ENCODE results near the gene RAB34. TPM values are rescaled to one million over a fixed set of nuclear protein-coding genes. Genes with fewer than 3 reads are reported as not detected.

The RAB34 gene
- total RNA-seq, 3 donors from 2014 or later = 105 to 129 (median 123) TPM

DNA sequence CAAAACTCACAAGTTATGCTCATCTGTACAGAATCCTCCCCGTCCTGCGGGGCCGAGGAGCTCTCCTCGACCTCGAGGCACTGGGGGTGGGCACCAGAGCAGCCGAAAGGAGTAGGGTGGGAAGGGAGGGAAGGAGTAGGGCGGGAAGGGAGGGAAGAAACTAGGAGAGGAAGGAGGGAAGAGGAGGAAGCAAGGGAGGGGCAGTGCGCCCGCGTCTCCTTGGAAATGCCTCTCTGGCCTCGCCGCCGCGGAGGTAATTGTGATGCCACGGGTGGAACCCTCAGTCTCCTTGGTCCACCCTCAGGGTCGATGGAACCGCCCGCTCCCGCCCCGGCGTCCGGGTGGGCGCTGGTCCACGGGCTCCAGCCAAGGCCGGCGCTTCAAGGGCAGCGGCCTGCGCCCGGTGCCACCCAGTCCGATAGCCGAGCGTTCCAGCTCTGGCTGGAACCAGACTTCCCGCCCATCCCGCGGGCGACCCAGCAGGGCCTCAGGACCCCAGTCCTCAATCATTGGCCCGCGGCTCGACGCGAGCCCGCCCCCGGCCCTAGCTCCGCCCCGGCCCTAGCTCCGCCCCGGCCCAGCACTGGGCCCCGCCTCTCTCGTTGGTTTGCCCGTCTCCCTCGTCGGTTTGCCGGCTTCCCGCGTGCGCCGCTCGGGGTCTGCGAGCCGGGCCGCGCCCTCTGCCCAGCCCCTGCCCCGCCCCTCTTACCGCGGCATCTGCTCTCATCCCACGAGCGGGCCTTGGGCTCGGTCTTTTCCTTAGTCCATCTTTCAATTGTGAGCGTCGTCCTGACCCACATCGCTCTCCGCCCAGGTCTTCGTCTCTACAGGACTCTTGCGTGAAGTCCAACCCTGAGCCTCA is 6.6 kb downstream of the RAB34 start:
- H3K4me3 ChIP-seq = peak overlapping the region; percentile 61 to 77 (median 76)
- no peaks in the 10 kb centered on the region for H3K27me3 ChIP-seq
- intact Hi-C loops (cut with DNase I; ENCODE audit: low total_unique reads) = no loop called here
- peak; percentile 68 to 83 for DNase-seq (ENCODE audit: low spot score in 2 of 2)
- H3K36me3 ChIP-seq = no peaks in the 10 kb centered on the region
- H3K9me3 ChIP-seq = no peaks in the 10 kb centered on the region
- peak overlapping the region; percentile 90 to 93 for H3K27ac ChIP-seq
- peaks cover 0 to 2% of the 10 kb centered on the region in 2 donors for H3K4me1 ChIP-seq
- TF ChIP-seq POLR2A (IDR thresholded peaks at IDR 0.05) (no peak), POLR2AphosphoS5 (IDR thresholded peaks at IDR 0.05) (peak; percentile 30 to 48 (median 40))

DNA sequence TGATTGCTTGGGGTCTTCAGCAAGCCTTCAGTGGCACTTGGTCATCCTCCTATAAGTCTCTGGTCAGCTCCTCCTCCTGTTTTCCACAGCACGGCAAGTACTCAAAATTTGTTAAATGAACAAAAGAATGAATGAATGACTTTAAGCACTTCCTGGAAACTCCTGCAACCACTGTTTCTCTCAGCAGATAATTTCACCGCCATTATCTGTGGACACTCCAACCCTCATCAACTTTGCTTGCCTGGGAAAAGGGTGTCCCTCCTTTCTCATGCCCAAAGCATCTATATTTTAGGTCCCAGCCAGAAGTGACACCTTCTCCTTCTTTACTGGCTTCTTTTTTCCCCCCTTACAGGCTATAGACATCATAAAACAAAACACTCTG is 10.3 kb downstream of the RAB34 start:
- no peak for DNase-seq (ENCODE audit: low spot score in 2 of 2)
- intact Hi-C loops (cut with DNase I; ENCODE audit: low total_unique reads) = no loop called here

DNA sequence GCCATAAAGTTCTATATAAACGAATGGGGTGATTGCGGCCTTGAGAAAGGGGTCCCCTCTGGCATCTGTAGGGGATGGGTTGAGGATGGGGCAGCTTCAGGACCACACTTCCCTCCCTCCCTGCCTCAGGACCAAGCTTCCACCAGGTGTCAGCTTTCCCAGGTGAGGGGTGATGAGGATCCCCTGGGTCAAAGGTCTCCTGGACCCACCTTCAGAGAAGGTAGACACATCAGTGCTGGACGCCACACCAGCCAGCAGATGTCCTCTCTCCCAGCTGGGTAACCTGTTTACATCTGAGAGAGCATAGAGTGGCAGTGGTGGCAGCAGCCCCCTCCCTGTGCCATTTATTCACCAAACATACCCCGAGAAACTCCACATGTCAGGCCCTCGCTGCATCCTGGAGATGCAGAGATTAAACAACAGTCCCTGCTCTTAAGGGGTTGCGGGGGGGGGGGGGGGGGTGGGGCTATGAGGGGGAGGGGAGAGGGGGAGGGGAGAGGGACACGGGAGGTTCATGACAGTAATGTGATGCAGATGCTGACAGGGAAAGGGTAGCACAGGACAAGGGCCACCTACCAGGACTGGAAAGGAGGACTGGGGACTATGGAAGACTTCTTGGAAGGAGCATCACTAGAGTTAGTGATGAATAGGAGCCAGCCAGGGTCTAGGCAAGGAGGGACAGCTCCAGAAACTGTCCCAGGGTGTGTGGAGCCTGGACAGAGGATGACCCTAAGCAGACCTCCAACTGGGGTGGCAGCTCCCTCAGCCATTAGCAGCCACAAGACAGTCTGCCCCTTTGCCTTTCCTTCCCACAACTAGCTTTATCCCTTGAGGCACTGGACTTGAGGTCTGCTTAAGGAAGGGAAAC is 11.0 kb downstream of the RAB34 start:
- Histone ChIP-seq H3K27me3 (no peaks in the 10 kb centered on the region), H3K27ac (no peak overlapping the region), H3K4me3 (no peak overlapping the region), H3K4me1 (no peaks in the 10 kb centered on the region), H3K36me3 (peaks cover 6% of the 10 kb centered on the region), H3K9me3 (no peaks in the 10 kb centered on the region)
- intact Hi-C loops (cut with DNase I; ENCODE audit: low total_unique reads) = no loop called here
- TF ChIP-seq POLR2AphosphoS5 (IDR thresholded peaks at IDR 0.05) (no peak), POLR2A (IDR thresholded peaks at IDR 0.05) (no peak)
- TF ChIP-seq, protein P1, sequence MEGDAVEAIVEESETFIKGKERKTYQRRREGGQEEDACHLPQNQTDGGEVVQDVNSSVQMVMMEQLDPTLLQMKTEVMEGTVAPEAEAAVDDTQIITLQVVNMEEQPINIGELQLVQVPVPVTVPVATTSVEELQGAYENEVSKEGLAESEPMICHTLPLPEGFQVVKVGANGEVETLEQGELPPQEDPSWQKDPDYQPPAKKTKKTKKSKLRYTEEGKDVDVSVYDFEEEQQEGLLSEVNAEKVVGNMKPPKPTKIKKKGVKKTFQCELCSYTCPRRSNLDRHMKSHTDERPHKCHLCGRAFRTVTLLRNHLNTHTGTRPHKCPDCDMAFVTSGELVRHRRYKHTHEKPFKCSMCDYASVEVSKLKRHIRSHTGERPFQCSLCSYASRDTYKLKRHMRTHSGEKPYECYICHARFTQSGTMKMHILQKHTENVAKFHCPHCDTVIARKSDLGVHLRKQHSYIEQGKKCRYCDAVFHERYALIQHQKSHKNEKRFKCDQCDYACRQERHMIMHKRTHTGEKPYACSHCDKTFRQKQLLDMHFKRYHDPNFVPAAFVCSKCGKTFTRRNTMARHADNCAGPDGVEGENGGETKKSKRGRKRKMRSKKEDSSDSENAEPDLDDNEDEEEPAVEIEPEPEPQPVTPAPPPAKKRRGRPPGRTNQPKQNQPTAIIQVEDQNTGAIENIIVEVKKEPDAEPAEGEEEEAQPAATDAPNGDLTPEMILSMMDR (IDR thresholded peaks at IDR 0.05) = no peak
- no peak for DNase-seq (ENCODE audit: low spot score in 2 of 2)

More for the DNA sequence above, 10.3 kb downstream of the RAB34 start:
- H3K36me3 ChIP-seq = peaks cover 3% of the 10 kb centered on the region
- H3K4me1 ChIP-seq = no peaks in the 10 kb centered on the region
- no peak overlapping the region for H3K4me3 ChIP-seq
- no peak overlapping the region for H3K27ac ChIP-seq
- TF ChIP-seq POLR2A (IDR thresholded peaks at IDR 0.05) (no peak), POLR2AphosphoS5 (IDR thresholded peaks at IDR 0.05) (no peak)
- TF ChIP-seq, protein P1 (IDR thresholded peaks at IDR 0.05) = no peak
- no peaks in the 10 kb centered on the region for H3K27me3 ChIP-seq
- no peaks in the 10 kb centered on the region for H3K9me3 ChIP-seq

- Histone ChIP-seq H3K9me3 (no peaks in the 10 kb centered on the region), H3K4me1 (no peaks in the 10 kb centered on the region), H3K27ac (no peak overlapping the region), H3K36me3 (peaks cover 6% of the 10 kb centered on the region), H3K4me3 (no peak overlapping the region), H3K27me3 (no peaks in the 10 kb centered on the region)
- DNase-seq (ENCODE audit: low spot score in 2 of 2) = no peak
- TF ChIP-seq POLR2A (IDR thresholded peaks at IDR 0.05) = no peak
- TF ChIP-seq POLR2AphosphoS5 (IDR thresholded peaks at IDR 0.05) = no peak
- TF ChIP-seq, protein P1 (IDR thresholded peaks at IDR 0.05) = no peak
- intact Hi-C loops (cut with DNase I; ENCODE audit: low total_unique reads) = no loop called here
Observed at GRCh38 chr17:28705728-28706334, 11.8 kb downstream of the RAB34 start.

- no peak overlapping the region for H3K4me3 ChIP-seq
- no peaks in the 10 kb centered on the region for H3K4me1 ChIP-seq
- H3K9me3 ChIP-seq = no peaks in the 10 kb centered on the region
- TF ChIP-seq POLR2AphosphoS5 (IDR thresholded peaks at IDR 0.05) (no peak), POLR2A (IDR thresholded peaks at IDR 0.05) (no peak)
- TF ChIP-seq, protein P1 (IDR thresholded peaks at IDR 0.05) = no peak
- H3K27me3 ChIP-seq = no peaks in the 10 kb centered on the region
- H3K27ac ChIP-seq = no peak overlapping the region
- DNase-seq (ENCODE audit: low spot score in 2 of 2) = no peak
- peaks cover 6% of the 10 kb centered on the region for H3K36me3 ChIP-seq
- intact Hi-C loops (cut with DNase I; ENCODE audit: low total_unique reads) = no loop called here
Observed at GRCh38 chr17:28705074-28705659, 12.5 kb downstream of the RAB34 start.

Measured in breast epithelium (tissue), 4 donors.